Right renal cortex interstitium (tissue), 3 donors: ENCODE results near the gene DDRGK1. TPM values are rescaled to one million over a fixed set of nuclear protein-coding genes. Genes with fewer than 3 reads are reported as not detected.

Source experiments
- DNase-seq, 3 donors: peaks; one replicate each; pipeline ENCODE4 v3.0.0-alpha.2; 2013; ENCODE audit warnings: low read depth in 3 of 3, low spot score in 2 of 3
- polyA plus RNA-seq, 3 donors: library from polyadenylated mRNA; unstranded; fragments of 120-200 nt; gene quantifications; one replicate each; pipeline ENCODE4 v1.2.1, GENCODE V29; 2013; ENCODE audit not compliant: insufficient read length in 3 of 3

Gene DDRGK1
- polyA plus RNA-seq, 3 donors, result 46.7 to 55.0 (median 51.2) TPM

DNA sequence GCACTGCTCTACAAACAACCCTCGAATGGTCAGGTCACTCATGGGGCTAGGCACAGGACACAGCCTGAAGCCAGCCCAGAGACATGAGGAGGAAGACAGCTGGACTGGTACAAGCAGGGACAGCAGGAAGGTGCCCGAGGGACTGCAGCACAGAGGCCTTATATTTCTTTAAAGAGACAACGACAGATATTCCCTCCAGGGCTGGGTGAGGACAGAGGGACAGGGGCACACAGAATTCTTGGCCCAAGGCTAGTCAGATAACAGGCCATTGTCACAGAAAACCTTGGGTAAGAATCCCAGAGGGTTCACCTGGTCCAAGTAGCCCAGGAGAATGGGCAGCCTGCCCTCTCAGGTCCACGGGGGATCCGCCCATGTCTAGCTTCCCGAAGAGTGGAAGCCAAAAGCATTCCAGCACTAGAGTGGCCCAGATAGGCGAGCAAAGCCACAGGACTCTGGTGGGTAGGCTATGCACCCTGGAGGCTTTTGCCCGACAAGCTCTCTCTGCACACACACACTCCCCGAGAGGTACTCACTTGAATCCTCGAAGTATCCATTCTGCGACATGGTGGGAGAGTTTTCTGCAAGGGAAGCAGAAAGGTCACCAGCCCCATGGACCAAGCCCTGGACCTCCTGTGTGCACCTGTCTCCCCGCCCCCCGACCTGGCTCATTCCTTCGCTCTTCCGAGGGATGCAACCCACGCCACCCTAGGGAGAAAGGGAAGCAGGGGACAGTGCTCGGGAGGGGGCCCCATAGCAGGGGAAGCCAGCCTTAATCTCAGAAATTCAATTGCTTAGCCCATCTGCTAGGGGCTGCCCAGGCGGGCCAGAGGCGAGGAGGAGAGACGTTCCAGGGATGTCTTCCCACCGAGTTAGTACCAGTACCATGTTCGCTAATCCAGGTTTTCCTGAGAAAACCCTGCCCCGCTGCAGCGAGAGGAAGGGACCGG lies 32.8 kb upstream of the DDRGK1 start:
- no peak for DNase-seq

DNA sequence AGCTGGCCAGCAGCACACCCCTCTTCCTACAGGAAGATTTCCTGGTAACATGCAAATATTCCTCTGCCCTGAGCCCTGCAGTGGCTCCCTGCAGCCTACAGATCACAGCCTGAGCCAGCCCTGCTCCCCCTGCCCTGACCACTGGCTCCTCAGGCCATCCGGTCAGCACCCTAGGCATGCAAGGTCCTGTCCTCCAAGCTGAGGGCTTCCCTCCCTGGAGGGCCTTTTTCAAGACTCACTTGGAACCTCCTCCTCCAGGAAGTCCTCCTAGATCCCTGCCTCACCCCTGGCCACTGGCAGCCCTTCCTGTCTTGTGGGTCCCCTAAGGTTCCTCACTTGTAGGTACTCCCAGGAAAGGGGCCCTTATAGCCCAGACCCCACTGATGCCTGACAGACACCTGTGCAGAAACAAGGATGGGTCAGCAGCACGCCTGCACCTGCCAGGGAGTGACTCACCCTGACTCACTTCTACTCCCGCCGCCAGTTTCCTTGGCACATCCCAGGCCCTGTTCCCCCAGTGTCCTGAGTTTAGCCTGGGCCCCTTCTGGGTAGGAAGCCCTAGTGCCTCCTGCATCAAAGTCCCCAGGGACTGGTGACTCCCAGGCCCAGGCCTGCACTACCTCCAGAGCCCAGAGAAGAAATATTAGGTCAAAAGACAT lies 31.3 kb upstream of the DDRGK1 start:
- no peak for DNase-seq

DNA sequence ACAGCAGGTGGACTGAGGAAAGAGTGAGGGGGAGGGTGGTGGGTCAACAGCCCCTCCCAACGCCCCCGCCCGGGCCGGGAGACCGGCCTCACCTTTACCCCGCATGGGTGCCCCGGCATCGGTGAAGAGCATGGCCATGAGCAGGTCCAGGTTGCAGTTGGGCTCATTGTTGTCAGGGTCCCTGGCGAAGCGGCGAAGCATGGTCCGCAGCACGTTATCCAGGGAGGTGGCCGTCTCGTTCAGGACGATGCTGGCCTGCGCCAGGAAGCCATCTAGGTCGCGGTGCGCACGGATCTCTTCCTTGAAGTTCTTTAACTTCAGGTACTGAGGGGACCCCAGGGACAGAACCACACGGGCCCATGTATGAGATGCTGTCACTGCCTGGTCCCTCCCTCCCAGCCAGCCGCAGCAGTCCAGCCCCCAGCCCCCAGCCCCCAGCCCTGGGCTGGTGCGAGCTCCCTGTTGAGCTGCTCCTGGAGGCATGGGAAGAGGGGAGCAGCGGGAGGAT lies 29.6 kb upstream of the DDRGK1 start:
- no peak for DNase-seq

DNA sequence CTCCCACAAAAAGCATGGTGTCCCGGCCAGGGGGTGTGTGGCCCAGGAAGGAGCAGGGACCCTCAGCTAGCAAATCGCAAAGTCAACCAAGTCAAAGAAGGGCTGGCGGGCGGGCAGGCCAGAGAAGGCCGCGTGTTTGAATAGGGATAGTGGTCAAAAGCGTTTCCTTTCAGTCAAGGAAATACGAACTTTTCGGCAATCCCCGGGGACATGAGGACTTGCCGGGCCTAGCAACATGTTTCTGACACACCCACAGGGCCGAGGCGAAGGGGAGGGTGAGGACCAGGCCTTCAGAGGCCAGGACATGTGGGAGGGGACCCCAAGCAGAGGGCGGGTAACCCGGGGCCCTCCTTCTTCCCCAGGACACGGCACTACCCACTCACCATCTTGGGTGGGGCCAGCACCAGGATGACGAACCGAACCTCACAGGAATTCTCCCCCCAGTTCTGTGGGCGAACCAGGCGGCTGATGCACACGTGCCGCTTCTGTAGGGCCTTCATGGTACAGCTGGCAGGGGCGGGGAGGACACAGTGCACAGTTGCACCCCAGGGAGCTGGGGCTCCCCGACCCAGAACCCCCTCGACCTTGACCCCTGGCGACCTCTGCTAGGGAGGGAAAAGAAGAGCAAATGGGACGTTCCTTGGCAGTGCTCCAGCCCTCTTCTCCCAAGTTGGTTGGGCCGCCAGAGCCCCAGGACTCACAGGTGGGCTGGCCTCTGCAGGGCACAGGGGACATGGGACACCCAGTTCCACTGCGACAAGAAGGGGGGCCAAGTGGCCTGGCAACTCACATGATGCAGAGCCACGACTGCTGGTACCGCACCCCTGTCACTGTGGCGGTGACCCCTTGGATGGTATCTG lies 28.9 kb upstream of the DDRGK1 start:
- DNase-seq, result no peak

DNA sequence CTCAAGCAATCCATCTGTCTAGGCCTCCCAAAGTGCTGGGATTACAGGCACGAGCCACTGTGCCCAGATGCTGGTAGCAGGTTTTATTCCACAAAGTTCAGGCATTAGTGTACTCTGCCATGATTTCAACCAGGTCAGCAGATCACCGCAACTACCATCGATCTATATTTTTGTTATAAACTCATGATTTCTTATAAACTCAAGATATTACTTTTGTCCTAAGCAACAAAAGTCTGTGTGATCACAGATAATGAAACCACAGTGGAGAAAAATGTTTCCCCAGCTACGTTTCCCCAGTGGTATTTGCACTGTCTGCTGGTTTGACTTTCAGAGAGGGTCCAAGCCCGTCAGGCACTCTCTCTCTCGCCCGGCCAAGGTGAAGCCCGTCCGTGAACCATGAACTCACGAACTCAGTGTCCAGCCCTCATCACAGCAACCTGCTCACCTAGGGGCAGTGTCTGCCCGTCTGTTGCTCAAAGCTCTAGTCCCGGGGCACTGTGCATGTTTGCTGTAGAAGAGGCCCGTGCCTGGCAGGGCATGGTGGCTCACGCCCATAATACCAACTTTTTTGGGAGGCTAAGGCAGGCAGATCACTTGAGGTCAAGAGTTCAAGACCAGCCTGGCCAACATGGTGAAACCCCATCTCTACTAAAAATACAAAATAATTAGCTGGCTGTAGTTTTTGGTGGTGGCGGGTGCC lies 27.6 kb upstream of the DDRGK1 start:
- DNase-seq, result no peak

DNA sequence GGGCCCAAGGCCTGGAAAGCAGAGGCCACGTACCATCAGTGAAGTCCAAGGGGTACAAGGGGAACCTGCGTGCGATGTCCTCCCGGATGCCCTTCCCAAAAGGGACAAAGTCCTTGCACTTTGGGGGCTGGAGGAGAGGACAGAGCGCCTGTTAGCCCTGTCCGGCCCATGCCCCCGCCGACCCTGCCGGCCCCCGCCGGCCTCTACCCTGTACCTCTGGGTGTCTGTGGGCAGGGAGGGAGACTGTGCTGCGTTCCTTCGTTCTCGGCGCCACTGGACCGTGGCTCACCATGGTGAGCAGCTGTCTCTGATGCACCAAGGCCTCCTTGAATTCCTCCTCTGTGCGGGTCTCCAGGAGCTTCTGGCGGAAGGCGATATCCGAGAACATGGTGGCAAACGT lies 26.6 kb upstream of the DDRGK1 start:
- DNase-seq, result no peak

DNA sequence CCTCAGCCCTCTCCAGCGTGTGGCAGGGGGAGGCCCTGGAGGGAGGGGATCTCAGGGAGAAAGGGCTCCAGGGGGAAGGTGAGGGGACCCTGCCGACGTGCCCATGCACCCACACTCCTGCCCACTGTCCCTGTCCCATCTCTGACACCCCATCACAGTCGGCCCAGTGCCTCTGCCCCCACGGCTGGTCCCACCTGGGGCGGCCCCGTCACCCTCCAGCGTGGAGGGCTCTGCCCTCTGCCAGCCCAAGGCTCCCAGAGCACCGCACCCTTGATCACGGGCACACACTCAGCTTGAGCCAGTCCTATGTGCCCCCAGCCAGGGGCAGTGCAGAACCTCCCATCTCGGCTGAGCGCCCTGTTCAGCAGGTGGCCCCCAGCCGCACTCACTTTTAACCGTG lies 25.3 kb upstream of the DDRGK1 start:
- no peak for DNase-seq

DNA sequence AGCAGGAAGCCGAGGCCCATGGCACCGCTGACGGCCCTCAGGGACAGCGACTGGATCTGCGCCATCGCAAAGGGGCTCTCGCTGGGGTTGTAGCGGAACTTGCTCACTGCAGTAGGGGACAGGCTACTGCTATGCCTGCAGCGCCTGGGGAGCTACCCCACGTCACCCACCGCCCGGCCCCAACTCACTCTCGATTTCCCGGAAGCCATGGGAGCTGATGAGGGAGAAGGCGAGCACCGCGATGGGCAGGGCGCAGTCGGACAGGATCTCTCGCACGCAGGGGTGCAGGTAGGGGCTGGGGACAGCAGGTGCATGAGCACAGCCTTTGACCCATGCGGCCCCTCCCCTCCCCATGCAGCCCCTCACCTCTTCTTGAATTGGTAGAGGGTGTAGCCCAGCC lies 24.7 kb upstream of the DDRGK1 start:
- no peak for DNase-seq

DNA sequence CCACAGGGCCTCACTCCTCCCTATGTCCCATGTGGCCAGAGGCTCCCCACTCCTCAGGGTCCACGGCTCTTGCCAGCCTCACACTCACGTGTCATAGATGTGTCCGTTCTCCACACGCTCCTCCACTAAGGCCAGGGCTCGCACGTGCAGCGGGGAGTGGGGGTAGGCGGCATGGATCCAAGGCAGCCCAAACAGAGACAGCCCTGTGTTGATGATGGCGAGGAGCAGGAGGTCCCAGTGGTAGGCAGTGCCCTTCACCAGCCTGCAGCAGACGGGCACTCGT lies 24.2 kb upstream of the DDRGK1 start:
- DNase-seq, result no peak

DNA sequence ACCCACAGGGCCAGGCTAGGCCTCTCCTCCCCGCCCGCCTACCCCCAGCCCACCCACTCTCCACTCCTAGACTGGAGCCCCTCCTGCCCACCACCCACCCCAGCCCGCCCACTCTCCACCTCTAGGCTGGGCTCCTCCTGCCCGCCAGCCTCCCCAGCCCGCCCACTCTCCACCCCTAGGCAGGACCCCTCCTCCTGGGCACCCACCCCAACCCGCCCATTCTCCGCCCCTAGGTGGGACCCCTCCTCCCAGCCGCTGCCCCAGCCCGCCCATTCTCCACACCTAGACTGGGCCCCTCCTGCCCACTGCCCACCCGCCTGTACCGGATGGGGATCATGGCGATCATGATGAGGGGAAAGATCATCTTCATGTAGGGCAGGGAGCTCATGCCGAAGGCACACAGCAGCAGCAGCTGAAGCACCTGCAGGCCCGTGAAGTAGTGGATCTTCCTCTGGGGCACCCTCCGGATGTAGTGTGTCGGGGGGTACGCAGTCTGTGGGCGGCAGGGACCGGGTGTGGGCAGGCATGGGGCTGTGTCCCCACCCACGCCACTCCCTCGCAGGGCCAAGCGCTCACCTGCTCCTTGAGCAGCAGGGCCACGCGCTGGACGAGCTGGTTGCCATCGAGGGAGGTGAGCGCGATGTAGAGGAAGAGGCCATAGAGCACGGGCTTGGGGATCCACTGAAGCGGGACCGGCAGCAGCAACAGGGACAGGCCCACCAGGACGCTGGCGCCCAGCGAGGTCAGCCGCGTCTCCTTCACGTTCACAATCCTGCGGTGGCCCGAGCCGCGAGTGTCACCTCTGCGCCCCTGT lies 23.7 kb upstream of the DDRGK1 start:
- no peak for DNase-seq

DNA sequence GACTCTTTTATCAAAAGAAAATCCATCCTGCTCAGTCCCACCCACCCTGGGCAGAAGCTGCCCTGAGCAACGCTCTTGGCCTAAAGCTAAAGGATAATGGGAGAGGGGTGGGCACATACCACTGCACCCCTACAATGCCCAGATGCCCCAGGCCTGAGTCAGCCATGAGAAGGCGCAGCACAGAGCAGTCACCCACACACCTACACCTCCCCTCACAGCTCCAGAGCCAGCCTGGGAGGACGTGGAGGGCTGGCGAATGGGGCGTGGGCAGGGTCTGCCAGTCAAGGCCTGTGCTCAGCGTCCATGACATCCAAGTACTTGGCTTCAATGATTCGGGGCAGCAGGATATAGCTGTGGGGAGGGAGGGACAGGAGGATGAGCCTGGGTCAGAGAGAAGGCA lies 23.0 kb upstream of the DDRGK1 start:
- DNase-seq, result no peak

DNA sequence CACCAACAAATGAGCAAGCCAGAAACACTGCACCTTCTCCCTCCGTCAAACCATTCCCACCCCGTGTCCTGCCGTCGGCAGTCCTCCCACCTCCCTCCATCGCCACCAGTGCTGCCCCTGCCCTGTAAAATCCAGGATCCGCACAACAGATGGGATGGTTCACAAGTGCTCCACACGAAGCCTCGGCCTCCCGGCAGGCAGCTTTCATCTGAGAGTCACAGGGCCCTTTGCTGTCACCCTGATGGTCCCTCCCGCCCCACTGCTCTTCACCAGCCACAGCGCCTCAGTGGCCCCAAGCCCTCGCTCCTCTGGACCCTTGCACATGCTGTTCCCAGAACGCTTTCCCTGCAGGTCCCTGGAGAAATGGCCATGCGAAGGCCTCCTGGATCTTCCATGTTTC lies 22.4 kb upstream of the DDRGK1 start:
- no peak for DNase-seq

DNA sequence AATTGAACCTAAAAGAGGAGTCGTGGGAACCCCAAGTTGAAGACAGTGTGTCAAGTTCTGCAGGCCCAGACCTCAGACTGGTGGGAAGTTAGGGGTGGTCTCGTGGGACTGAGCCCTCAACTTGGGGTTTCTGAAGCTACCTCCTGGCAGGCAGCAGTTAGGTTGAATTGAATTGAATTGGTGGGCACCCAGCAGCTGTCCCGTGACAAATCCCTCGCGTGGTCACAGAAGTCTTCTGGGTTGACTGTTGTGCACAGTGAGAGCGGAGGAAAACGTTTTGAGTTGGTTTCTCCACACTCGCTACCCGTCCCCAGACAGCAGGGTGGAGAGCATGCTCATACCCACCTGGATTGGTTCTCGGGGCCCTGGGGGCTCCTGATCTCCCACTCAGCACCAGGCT lies 21.6 kb upstream of the DDRGK1 start:
- DNase-seq, result no peak

DNA sequence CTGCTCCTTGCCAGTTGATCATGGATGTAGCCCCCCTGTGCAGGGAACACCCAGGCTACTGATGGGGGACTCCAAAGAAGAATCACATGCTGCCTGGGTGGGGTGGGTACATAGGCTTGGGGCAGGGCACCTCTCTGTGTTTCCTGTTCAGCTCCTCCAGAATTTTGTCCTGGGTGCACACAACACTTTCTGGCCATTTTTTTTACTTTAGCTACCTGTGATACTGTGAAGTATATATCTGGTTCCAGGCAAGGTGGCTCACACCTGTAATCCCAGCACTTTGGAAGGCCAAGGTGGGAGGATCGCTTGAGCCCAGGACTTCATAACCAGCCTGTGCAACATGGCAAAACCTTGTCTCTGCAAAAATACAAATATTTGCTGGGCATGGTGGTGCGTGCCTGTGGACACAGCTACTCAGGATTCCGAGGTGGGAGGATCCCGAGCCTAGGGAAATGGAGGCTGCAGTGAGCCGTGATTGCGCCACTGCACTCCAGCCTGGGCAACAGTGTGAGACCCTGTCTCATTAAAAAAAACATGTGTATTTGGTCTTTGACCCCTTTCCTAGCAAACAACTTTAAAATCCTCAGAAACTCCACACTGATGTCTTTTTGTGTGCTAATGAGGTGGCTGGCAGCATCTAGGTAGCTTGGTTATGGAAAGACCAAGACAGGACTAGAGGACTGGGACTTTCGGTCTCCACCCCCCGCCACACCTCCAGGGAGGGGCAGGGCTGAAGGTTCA lies 20.4 kb upstream of the DDRGK1 start:
- DNase-seq, result no peak

DNA sequence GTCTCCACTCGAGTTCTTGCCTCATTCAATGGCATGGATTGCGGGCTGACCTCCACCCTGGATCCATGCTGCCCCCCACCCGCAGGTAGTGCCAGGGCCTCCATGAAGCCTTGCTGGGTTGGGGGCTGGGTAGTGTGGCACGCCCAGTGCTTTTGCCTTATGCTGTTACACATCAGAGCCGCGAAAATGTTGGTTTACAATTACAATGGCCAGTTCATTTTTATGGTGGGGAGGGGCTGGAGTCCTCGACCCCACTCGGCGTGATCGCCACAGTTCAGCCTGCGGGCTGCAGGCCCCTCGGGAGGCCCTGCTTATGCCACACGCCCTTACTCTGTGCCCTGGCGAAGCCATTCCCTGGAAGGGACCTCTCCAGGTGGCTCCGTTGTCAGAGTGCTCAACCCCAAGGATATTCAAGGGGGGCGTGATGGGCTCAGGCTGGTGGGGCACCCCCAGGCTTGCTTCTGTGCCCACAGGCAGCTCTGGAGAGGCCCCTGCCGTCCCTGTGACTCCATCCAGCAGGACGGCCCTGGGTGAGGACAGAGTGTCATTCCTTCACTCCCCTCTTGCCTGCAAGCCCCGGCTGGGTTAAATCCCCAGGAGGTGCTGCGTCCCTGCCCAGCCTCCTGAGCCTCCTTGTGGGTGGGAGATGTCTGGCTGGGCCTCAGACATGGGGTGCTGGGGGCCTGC lies 19.7 kb upstream of the DDRGK1 start:
- DNase-seq, result no peak

DNA sequence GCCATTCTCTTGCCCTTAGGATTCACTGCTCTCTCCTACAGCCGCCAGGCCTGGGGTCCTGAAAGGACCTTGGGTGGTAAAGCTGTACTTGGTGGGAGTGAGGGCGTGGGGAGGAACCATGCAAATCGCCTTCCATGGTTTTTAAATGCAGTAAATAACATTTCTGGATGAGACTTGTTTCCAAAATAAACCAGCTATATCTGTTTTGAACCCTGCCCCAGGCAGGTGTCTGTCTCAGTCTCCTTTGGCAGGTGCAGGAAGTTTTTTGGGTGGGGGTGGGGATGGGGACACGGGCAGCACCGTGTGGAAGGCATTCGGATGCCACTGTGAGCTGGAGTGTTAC lies 19.1 kb upstream of the DDRGK1 start:
- DNase-seq, result no peak

DNA sequence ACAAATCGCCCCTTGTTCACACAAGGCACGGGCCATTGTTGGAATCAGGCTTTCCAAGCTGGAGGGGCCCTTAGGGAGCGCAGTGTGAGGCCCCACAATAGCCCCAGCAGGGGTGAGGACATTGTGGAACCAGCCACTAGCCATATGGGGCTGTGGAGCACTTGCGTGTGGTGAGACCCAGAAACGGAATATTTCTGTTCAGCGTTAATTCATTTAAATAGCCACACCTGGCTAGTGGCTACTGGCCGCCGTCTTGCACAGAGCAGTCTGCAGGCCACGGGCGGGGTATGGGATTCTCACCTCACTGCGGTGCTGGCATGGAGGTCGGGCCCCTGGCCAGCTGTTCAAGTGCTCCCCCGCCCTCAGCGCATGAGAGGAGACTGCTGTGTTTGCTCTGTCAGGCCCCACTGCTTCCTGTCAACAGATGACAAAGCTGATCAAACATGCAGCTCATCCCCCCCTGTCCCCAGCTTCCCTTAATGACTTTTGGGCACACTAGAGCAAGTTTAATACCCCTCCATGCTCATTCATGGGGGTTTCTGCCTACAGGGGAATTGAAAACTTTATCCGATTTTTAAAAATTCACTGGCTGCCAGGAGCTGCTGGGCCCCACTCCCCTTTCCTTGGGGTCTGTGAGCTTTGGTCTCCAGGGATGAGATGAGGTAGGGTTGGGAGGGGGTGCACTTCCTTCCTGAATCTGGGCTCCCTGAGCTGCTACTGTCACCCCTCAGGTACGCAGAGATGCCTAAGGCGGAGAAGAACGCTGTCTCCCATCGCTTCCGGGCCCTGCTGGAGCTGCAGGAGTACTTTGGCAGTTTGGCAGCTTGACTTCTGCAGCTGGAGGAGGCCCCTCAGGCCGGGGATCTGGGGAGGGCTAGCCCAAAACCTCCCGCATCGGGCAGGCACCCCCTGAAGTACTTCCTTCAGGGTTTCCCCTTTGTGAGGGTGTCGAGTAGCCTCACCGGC lies 18.4 kb upstream of the DDRGK1 start:
- DNase-seq, result peak in 1 of 3 donors; percentile 67
